ENCODE results near the gene IFI27. TPM values are rescaled to one million over a fixed set of nuclear protein-coding genes. Genes with fewer than 3 reads are reported as not detected.
A peak's percentile ranks its signal among the peaks of the same experiment; 100 is the strongest.

IFI27 gene
- total RNA-seq, 1 experiment from 2014 or later: 4.3 TPM

GRCh38 chr14:94079891-94080620 is 30.5 kb upstream of the IFI27 start:
- ChIA-PET CTCF (no interaction called here), POLR2A (ENCODE audit: unreplicated experiment) (no interaction called here)
- H3K4me2 ChIP-seq (ENCODE audit: low read length): peak overlapping the region; percentile 87
- TF ChIP-seq EZH2 (IDR thresholded peaks at IDR 0.05; ENCODE audit: low read length, unreplicated experiment) (no peak), EZH2phosphoT487 (IDR thresholded peaks at IDR 0.05; ENCODE audit: borderline replicate concordance, low read length) (no peak), CTCF (conservative IDR thresholded peaks at IDR 0.05; ENCODE audit: low read depth, low read length) (no peak)
- peak overlapping the region; percentile 46 for H3K27ac ChIP-seq (ENCODE audit: low read length)
- H3K79me2 ChIP-seq (ENCODE audit: low read length): peaks cover 74% of the 10 kb centered on the region
- DNase-seq (no peak), ATAC-seq (no peak)
- no TSS peak for BruUV-seq (replicated peaks)
- peaks cover 37% of the 10 kb centered on the region for H4K20me1 ChIP-seq (ENCODE audit: low read length)
- H3F3A ChIP-seq (ENCODE audit: low read length, unreplicated experiment): no peaks in the 10 kb centered on the region
- H3K4me3 ChIP-seq (ENCODE audit: low read length): peak overlapping the region; percentile 92
- no peaks in the 10 kb centered on the region for H3K9me2 ChIP-seq (replicated peaks; ENCODE audit: low read length)
- no peaks in the 10 kb centered on the region for H3K27me3 ChIP-seq (ENCODE audit: low read length)
- peaks cover 40% of the 10 kb centered on the region for H3K36me3 ChIP-seq (ENCODE audit: low read depth, low read length)
- peaks cover 37% of the 10 kb centered on the region for H3K4me1 ChIP-seq (ENCODE audit: insufficient read depth, low read length)
- intact Hi-C loops (cut with micrococcal nuclease): loop anchor here (2.0 kb wide), 2 partner anchors 51 to 57 kb away; no protein-coding TSS in a partner anchor
- peak overlapping the region; percentile 96 for H3K9ac ChIP-seq (ENCODE audit: low read length)
- peaks cover 3% of the 10 kb centered on the region; the same call in 1 of the 2 replicates for H3K9me3 ChIP-seq (ENCODE audit: low read length)
- H2AFZ ChIP-seq (ENCODE audit: low read length): peak overlapping the region; percentile 94

DNA sequence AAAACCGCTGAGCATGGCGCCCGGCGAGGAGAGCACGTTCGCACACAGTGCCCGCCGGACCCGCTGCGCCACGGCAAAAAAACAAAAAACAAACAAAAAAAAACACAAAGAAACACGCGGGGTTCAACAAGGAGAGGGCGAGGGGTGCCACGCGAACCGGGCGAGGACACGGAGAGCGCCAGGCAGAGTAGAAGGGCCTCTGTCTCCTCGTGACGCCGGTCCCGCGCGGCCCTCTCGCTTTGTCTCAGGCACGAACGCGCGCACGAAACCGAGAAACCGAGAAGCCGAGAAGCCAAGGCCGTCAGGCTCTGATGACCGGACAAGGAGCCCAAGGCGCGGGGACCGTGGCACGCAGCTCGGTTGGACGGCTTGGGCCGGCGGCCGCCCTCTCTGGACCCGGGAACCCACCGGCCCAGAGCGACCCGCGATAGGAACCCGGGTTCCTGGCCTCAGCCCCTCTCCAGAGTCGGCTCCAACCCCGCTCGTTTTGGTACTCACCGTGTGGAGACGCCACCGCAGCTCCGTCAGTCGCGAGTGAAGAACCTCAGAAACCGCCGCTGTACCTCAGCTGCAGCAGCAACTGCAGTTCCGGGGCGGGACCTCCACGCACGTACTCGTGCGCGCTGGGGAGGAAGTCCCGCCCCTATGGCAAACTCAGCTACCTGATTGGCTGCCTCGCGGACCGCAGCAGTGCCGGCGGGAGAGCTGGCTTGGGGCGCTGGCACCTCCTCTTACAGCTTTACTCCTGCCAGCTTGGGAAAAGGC is 29.7 kb upstream of the IFI27 start, which contains the start of the genes DDX24 and IFI27L1:
Gene DDX24, minus strand, starts transcription at position 582 of the 765 bp plus-strand sequence. CDS start 1,460 bp downstream, outside the sequence.
Gene IFI27L1, plus strand, starts transcription at position 690 of the 765 bp plus-strand sequence. CDS start 15,628 bp downstream, outside the sequence.
- H3K9me3 ChIP-seq (ENCODE audit: low read length): no peaks in the 10 kb centered on the region
- peaks cover 66% of the 10 kb centered on the region for H3K79me2 ChIP-seq (ENCODE audit: low read length)
- H3K9me2 ChIP-seq (replicated peaks; ENCODE audit: low read length): no peaks in the 10 kb centered on the region
- no peaks in the 10 kb centered on the region for H3F3A ChIP-seq (ENCODE audit: low read length, unreplicated experiment)
- H4K20me1 ChIP-seq (ENCODE audit: low read length): peaks cover 33% of the 10 kb centered on the region
- peak within 1 kb of the TSS; percentile 87 for H3K4me2 ChIP-seq (ENCODE audit: low read length)
- H2AFZ ChIP-seq (ENCODE audit: low read length): peak within 1 kb of the TSS; percentile 94
- POLR2A ChIA-PET (ENCODE audit: unreplicated experiment): interaction anchor here (0.7 to 1.1 kb wide), 3 partner anchors 34 to 60 kb away, joined by 3 to 7 read pairs (median 3); no protein-coding TSS in a partner anchor
- ATAC-seq (peak; percentile 96), DNase-seq (peak; percentile 95)
- H3K4me1 ChIP-seq (ENCODE audit: insufficient read depth, low read length): peaks cover 37% of the 10 kb centered on the region
- BruUV-seq (replicated peaks): no TSS peak
- no peaks in the 10 kb centered on the region for H3K27me3 ChIP-seq (ENCODE audit: low read length)
- peaks cover 33% of the 10 kb centered on the region for H3K36me3 ChIP-seq (ENCODE audit: low read depth, low read length)
- intact Hi-C loops (cut with micrococcal nuclease): loop anchor here (2.0 kb wide), 2 partner anchors 52 to 56 kb away; no protein-coding TSS in a partner anchor
- H3K9ac ChIP-seq (ENCODE audit: low read length): peak within 1 kb of the TSS; percentile 96
- peak within 1 kb of the TSS; percentile 46 for H3K27ac ChIP-seq (ENCODE audit: low read length)
- no peak for TF ChIP-seq EZH2 (IDR thresholded peaks at IDR 0.05; ENCODE audit: low read length, unreplicated experiment)
- no peak for TF ChIP-seq CTCF (conservative IDR thresholded peaks at IDR 0.05; ENCODE audit: low read depth, low read length)
- TF ChIP-seq EZH2phosphoT487 (IDR thresholded peaks at IDR 0.05; ENCODE audit: borderline replicate concordance, low read length): no peak
- CTCF ChIA-PET: interaction anchor here (1.0 to 2.1 kb wide), 3 partner anchors 30 to 52 kb away, joined by 9 to 12 read pairs (median 11); no protein-coding TSS in a partner anchor
- peak within 1 kb of the TSS; percentile 92 for H3K4me3 ChIP-seq (ENCODE audit: low read length)

Measured in PC-3 (cell line).